NT2/D1 (cell line): Measurements from ENCODE around the gene FRY.

Experiments
- DNase-seq: peaks from one replicate; pipeline ENCODE4 v3.0.0-alpha.2; 2011; ENCODE audit warnings: low read depth, low spot score
- H3K27me3 ChIP-seq: 2 replicates; pipeline ENCODE4 v1.6.0; 2011; ENCODE audit warnings: mild to moderate bottlenecking; ENCODE audit not compliant: insufficient read length, insufficient read depth
- H3K36me3 ChIP-seq: 2 replicates; pipeline ENCODE4 v1.6.1; 2011; ENCODE audit warnings: mild to moderate bottlenecking, low read length, mixed read lengths; ENCODE audit not compliant: insufficient read depth, insufficient read length
- H3K4me1 ChIP-seq: 2 replicates; pipeline ENCODE4 v1.5.1; 2011; ENCODE audit not compliant: insufficient read depth, insufficient read length
- H3K4me3 ChIP-seq: 2 replicates; pipeline ENCODE4 v1.5.1; 2011; ENCODE audit warnings: low read depth; ENCODE audit not compliant: insufficient read length
- H3K9ac ChIP-seq: 2 replicates; pipeline ENCODE4 v1.6.0; 2011; ENCODE audit warnings: low read depth; ENCODE audit not compliant: insufficient read length
- H3K9me3 ChIP-seq: 2 replicates; pipeline ENCODE4 v1.5.1; 2011; ENCODE audit warnings: mild to moderate bottlenecking, low read length; ENCODE audit not compliant: insufficient read depth
- SUZ12 ChIP-seq: IDR thresholded peaks from 2 replicates; pipeline ENCODE4 v1.6.1; 2011; ENCODE audit not compliant: insufficient read length, insufficient read depth; ENCODE audit errors: extremely low read depth
- YY1 ChIP-seq: IDR thresholded peaks from 2 replicates; pipeline ENCODE4 v1.6.1; 2011; ENCODE audit not compliant: insufficient read length, insufficient read depth
- ZNF274 ChIP-seq: IDR thresholded peaks from 2 replicates; pipeline ENCODE4 v1.6.1; 2011; ENCODE audit warnings: mild to moderate bottlenecking, low read depth, low read length

FRY gene

DNA sequence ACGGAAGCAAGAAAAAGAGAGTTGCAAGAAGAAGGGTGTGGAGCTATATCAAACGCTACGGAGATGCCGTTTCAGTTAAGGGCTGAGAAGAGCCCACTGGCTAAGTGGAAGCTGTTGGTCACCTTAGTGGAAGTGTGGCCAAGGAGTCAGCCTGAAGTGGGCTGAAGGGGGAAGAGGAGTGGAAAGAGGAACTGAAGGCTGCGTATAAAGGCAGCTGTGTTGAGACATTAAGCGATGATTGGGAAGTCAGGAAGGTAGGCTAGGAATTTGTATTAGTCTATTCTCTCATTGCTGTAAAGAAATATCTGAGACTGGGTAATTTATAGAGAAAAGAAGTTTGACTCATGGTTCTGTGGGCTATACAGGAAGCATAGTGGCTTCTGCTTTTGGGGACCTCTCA, 14.1 kb upstream of the FRY start:
- no peak for TF ChIP-seq ZNF274
- TF ChIP-seq YY1: no peak
- TF ChIP-seq SUZ12: no peak
- Histone ChIP-seq H3K9me3 (no peaks in the 10 kb centered on the region), H3K9ac (no peak overlapping the region), H3K27me3 (no peaks in the 10 kb centered on the region), H3K36me3 (no peaks in the 10 kb centered on the region), H3K4me1 (no peaks in the 10 kb centered on the region), H3K4me3 (no peak overlapping the region)
- DNase-seq: no peak

DNA sequence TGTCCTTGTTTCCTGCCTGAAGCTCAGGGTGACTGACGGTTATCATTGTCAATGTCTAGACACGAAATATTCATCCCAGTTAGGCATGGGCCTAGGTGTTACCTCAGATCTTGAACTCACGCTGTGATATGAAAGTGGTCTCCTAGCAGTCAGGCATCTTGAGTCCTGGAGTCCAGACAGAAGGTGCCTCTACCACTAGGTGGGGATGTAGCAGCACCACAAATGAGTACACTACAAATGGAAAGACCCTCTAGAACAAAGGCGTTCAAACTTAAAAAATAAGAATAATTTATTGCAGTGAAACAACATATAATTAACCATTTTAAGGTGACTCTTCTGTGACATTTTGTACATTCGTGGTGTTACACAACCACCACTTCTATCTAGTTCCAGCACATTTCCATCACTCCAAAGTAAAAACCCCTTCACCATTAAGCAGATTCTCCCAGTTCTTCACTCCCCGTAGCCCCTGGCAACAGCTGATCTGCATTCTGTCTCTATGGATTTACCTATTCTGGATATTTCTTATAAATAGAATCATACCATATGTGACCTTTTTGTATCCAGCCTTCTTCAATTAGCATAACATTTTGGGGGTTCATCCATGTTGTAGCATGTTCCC, 11.9 kb upstream of the FRY start:
- Histone ChIP-seq H3K9ac (no peak overlapping the region), H3K36me3 (no peaks in the 10 kb centered on the region), H3K27me3 (no peaks in the 10 kb centered on the region), H3K4me3 (no peak overlapping the region), H3K4me1 (no peaks in the 10 kb centered on the region), H3K9me3 (no peaks in the 10 kb centered on the region)
- TF ChIP-seq SUZ12 (no peak), YY1 (no peak), ZNF274 (no peak)
- peak; percentile 39 for DNase-seq

DNA sequence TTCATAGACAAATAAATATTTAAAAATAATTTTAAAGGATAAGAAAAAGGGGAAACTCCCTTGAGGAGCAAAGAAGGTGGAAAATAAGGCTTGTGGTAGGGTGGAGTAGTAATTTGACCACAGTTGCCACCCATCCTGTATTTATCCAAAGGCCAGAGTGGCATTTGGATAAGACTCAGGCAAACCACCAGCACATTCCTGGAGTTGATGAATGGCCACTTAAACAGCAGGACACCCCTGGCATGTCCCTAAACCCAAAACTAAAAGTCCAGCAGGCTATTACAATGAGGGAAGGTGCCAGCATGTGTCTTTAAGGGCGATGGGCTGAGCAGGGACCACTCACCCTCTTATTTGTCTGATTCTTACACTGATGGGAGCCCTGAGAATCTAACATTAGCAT, 9.8 kb upstream of the FRY start:
- Histone ChIP-seq H3K4me3 (no peak overlapping the region), H3K4me1 (peaks cover 1% of the 10 kb centered on the region), H3K36me3 (no peaks in the 10 kb centered on the region), H3K9ac (no peak overlapping the region), H3K9me3 (no peaks in the 10 kb centered on the region), H3K27me3 (no peaks in the 10 kb centered on the region)
- no peak for DNase-seq
- TF ChIP-seq ZNF274: no peak
- no peak for TF ChIP-seq SUZ12
- no peak for TF ChIP-seq YY1

DNA sequence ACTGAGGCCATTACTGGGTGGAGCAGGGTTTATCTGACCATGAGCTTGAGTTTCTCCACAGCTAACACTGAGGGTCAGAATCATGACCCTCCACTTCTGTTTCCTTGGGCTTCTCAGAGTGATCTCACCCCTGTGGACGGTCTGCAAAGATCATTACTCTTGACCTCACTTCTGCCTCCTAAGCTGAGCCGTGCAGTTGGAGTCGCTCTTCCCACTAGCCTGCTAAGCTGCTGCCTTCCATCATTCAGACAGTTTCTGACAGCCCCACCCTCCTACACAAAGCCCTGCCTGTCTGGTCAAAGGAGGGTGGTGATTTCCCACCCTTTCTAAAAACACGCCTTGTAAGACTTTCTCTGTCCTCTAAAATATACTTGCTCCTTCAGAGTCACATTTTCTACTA, 9.3 kb upstream of the FRY start:
- DNase-seq: no peak
- Histone ChIP-seq H3K9me3 (no peaks in the 10 kb centered on the region), H3K36me3 (no peaks in the 10 kb centered on the region), H3K4me1 (peaks cover 1% of the 10 kb centered on the region), H3K4me3 (no peak overlapping the region), H3K9ac (no peak overlapping the region), H3K27me3 (no peaks in the 10 kb centered on the region)
- TF ChIP-seq ZNF274 (no peak), SUZ12 (no peak), YY1 (no peak)

DNA sequence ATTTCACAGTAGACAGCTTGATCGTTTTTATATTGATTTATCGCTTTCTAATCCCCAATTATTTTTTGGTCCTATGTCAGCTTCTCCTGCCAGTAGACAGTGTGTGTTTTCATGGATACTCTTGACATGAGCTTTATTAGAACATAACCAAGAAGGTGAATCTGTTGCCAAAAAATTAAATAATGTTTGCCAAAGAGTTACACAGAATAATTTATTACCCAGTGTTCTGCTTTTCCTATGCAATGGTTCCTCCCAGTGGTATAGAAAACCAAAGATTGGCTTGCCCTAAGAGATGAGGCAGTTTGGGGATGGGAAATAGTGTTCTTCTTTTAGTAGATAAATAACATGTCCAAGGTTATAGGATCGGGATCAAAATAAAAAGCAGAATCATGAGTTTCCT, 8.5 kb upstream of the FRY start:
- no peaks in the 10 kb centered on the region for H3K27me3 ChIP-seq
- no peak overlapping the region for H3K9ac ChIP-seq
- no peaks in the 10 kb centered on the region for H3K9me3 ChIP-seq
- no peak for DNase-seq
- TF ChIP-seq SUZ12 (no peak), ZNF274 (no peak), YY1 (no peak)
- no peak overlapping the region for H3K4me3 ChIP-seq
- peaks cover 1% of the 10 kb centered on the region for H3K4me1 ChIP-seq
- no peaks in the 10 kb centered on the region for H3K36me3 ChIP-seq

DNA sequence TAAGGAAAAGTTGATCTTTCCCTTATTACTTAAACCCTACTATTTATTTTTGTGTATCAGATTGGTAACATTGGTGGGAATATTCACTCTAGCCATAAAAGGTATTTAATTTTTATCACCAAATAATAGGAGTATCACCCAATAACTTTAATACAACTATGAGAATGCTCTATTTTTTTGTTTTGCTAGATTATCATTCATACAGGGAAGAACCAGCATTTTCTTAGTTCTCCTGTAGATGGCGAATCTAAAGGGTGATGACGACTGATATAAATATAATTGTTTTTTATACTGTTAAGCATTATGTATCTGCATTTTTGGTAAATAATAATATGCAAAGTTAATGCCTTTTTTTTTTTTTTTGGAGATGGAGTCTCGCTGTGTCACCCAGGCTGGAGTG, 7.9 kb upstream of the FRY start:
- TF ChIP-seq YY1 (no peak), SUZ12 (no peak), ZNF274 (no peak)
- Histone ChIP-seq H3K9ac (no peak overlapping the region), H3K27me3 (no peaks in the 10 kb centered on the region), H3K36me3 (no peaks in the 10 kb centered on the region), H3K4me1 (peaks cover 1% of the 10 kb centered on the region), H3K4me3 (no peak overlapping the region), H3K9me3 (no peaks in the 10 kb centered on the region)
- DNase-seq: no peak

DNA sequence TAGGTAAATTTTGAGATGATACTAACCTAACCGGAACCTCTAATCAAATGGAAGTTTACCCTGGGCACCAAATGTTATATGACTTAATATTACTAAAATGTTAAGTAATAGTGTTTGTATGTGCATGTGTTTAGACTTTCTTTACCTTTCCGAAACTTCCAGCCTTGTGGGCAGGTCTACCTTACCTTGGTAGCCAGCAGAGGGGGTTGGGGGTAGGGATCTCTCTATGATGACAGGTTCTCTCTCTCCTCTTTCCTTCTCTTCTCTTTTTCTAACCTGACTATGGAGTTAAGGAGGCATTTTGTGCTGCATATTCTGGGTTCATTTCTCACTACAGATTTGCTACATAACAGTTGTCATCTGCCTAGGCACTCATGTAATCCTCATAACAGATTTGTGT, 6.8 kb upstream of the FRY start:
- TF ChIP-seq ZNF274 (no peak), YY1 (no peak), SUZ12 (no peak)
- Histone ChIP-seq H3K9ac (no peak overlapping the region), H3K27me3 (no peaks in the 10 kb centered on the region), H3K4me3 (no peak overlapping the region), H3K4me1 (peaks cover 1% of the 10 kb centered on the region), H3K9me3 (no peaks in the 10 kb centered on the region), H3K36me3 (no peaks in the 10 kb centered on the region)
- no peak for DNase-seq

DNA sequence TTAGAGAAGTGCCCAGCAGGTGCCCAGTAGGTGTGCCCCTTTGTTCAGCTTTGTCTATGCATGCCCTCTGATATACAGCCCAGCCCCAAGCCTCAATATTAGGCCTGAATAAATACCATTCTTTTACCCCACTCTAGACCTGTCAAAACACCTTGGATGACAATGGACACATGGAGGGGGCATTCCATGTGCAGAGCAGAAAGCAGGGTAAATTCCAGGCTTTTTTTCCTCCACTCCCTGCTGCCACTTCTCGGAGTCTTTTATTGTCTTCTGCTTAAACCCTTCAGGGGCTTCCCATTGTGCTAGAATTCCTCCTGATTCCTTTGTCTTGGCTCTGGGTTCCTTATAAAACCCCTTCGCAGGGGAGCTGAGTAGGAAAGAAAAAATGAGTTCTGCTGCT, 5.8 kb upstream of the FRY start:
- Histone ChIP-seq H3K4me3 (no peak overlapping the region), H3K4me1 (peaks cover 1% of the 10 kb centered on the region), H3K9me3 (no peaks in the 10 kb centered on the region), H3K9ac (no peak overlapping the region), H3K36me3 (no peaks in the 10 kb centered on the region), H3K27me3 (no peaks in the 10 kb centered on the region)
- peak; percentile 74 for DNase-seq
- no peak for TF ChIP-seq SUZ12
- no peak for TF ChIP-seq ZNF274
- TF ChIP-seq YY1: no peak
